Common myeloid progenitor, CD34-positive (primary cell): ENCODE results near the gene CYP4X1.
"Not testable (repeated sequence)": the region's sequence is repeated elsewhere in the genome, so short reads cannot be mapped to it uniquely, and the experiment has no call there.

Experiments used
- CTCF ChIA-PET: fragments of 350-600 bp; sonication (Branson Sonifier 250); formaldehyde crosslinking; loops from one replicate; lab custom pipeline; 2021; ENCODE audit warnings: antibody characterized with exemption; lab: Charles Lee
- POLR2A ChIA-PET: fragments of 350-600 bp; sonication (Branson Sonifier 250); formaldehyde crosslinking; loops from one replicate; lab custom pipeline; 2021; ENCODE audit warnings: antibody characterized with exemption; lab: Charles Lee
- DNase-seq, 3 donors: peaks; one replicate each; pipeline versions ENCODE4 v3.0.0 to v3.0.0-alpha.2; 2013
- H3K27ac ChIP-seq, 2 experiments: 1 replicate in 1 of 2; 2 replicates in 1 of 2; pipeline ENCODE4 v1.7.0; 2013; ENCODE audit warnings: inconsistent platforms in 2 of 2, low read length in 2 of 2, mild to moderate bottlenecking in 2 of 2, low read depth in 1 of 2, moderate library complexity in 1 of 2; ENCODE audit not compliant: severe bottlenecking in 2 of 2, insufficient read depth in 1 of 2, poor library complexity in 1 of 2
- H3K27me3 ChIP-seq, 5 experiments: replicated peaks in 2 of 5; 1 replicate in 3 of 5; 2 replicates in 2 of 5; pipeline versions ENCODE4 v1.6.1 to v1.7.0; 2013; ENCODE audit warnings: low read length in 4 of 5, mild to moderate bottlenecking in 2 of 5, moderate library complexity in 2 of 5, inconsistent platforms in 1 of 5; ENCODE audit not compliant: insufficient read depth in 5 of 5, control insufficient read depth in 4 of 5
- H3K36me3 ChIP-seq, 4 experiments: 1 replicate in 2 of 4; 2 replicates in 2 of 4; pipeline versions ENCODE4 v1.6.1 to v1.7.0; 2013; ENCODE audit warnings: low read length in 3 of 4, control low read depth in 1 of 4, mild to moderate bottlenecking in 1 of 4; ENCODE audit not compliant: control insufficient read depth in 4 of 4, insufficient read depth in 4 of 4
- H3K4me1 ChIP-seq, 4 experiments: 1 replicate in 3 of 4; 2 replicates in 1 of 4; pipeline versions ENCODE4 v1.6.1 to v1.7.1; 2013; ENCODE audit warnings: low read length in 3 of 4, mild to moderate bottlenecking in 3 of 4, control low read depth in 1 of 4, inconsistent platforms in 1 of 4, moderate library complexity in 1 of 4; ENCODE audit not compliant: control insufficient read depth in 4 of 4, insufficient read depth in 4 of 4; ENCODE audit errors: control extremely low read depth in 1 of 4
- H3K4me3 ChIP-seq, 7 experiments: 1 replicate in 4 of 7; 2 replicates in 3 of 7; pipeline versions ENCODE4 v1.5.1 to v1.7.0; 2013; ENCODE audit warnings: mild to moderate bottlenecking in 7 of 7, low read length in 6 of 7, moderate library complexity in 6 of 7, inconsistent platforms in 2 of 7, low read depth in 2 of 7, control low read depth in 1 of 7; ENCODE audit not compliant: insufficient read depth in 4 of 7, control insufficient read depth in 1 of 7; ENCODE audit errors: extremely low read depth in 1 of 7
- H3K9me3 ChIP-seq, 5 experiments: 1 replicate in 4 of 5; 2 replicates in 1 of 5; pipeline versions ENCODE4 v1.6.1 to v1.7.1; 2013; ENCODE audit warnings: low read length in 4 of 5, mild to moderate bottlenecking in 2 of 5, inconsistent platforms in 1 of 5, low read depth in 1 of 5, moderate library complexity in 1 of 5; ENCODE audit not compliant: control insufficient read depth in 4 of 5, insufficient read depth in 2 of 5; ENCODE audit errors: control extremely low read depth in 1 of 5
- WGBS: methylation state at CpG from one replicate; pipeline ENCODE4 v1.1.5; 2013; ENCODE audit not compliant: insufficient coverage; 5-methylcytosine and 5-hydroxymethylcytosine counted together

CYP4X1 gene

GRCh38 chr1:47030170-47030805 lies 6.8 kb downstream of the CYP4X1 start:
- ChIA-PET CTCF (no interaction called here), POLR2A (no interaction called here)
- Histone ChIP-seq H3K36me3 (no peaks in the 10 kb centered on the region), H3K27ac (no peak overlapping the region), H3K4me1 (peaks cover 0 to 4% (median 0%) of the 10 kb centered on the region in 4 experiments), H3K4me3 (no peak overlapping the region), H3K27me3 (peaks cover 2 to 5% (median 2%) of the 10 kb centered on the region in 5 experiments), H3K9me3 (peaks cover 0 to 1% (median 0%) of the 10 kb centered on the region in 5 experiments)
- WGBS = 82% methylated on average over 2 of the region's 3 CpGs
- DNase-seq = no peak

DNA sequence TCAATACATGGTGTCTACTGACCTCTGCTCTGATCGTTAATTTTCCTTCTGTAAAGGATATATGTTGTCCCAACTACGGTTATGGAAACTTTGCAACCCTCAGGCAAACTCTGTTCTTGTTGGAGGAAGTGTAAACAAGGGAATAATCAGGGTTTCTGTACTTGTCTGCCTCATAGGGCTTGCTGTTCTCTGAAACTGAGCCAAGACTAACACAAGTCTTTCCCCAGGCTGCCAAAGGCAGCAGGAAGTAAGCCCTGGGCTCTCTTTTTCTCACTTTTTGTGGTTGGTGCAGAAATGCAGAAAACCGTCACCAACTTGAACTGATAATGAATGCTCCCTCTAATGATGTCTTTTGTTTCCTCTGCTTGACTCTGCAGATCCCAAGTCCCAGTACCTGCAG lies 7.6 kb downstream of the CYP4X1 start:
- WGBS = 43% methylated on average over 2 of the region's 3 CpGs
- H3K4me3 ChIP-seq = no peak overlapping the region
- H3K27ac ChIP-seq = no peak overlapping the region
- no peaks in the 10 kb centered on the region for H3K36me3 ChIP-seq
- ChIA-PET POLR2A (no interaction called here), CTCF (no interaction called here)
- peaks cover 0 to 4% (median 2%) of the 10 kb centered on the region in 5 experiments for H3K27me3 ChIP-seq
- peaks cover 0 to 1% (median 0%) of the 10 kb centered on the region in 5 experiments for H3K9me3 ChIP-seq
- peaks cover 0 to 4% (median 0%) of the 10 kb centered on the region in 4 experiments for H3K4me1 ChIP-seq
- DNase-seq = no peak

DNA sequence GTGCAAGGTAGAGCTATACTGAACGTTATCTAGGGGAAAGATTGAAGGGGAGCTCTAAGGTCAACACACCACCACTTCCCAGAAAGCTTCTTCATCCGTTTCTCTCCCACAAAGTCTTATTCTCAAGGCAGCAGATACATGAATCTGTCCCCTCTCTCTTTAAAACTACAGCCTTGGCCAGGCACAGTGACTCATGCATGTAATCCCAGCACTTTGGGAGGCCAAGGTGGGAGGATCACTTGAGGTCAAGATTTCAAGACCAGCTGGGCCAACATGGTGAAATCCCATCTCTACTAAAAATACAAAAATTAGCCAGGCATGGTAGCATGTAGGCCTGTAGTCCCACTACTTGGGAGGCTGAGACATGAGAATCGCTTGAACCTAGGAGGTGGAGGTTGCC lies 8.1 kb downstream of the CYP4X1 start:
- H3K36me3 ChIP-seq = no peaks in the 10 kb centered on the region
- H3K27ac ChIP-seq = no peak overlapping the region
- H3K9me3 ChIP-seq = peaks cover 0 to 1% (median 0%) of the 10 kb centered on the region in 5 experiments
- H3K4me1 ChIP-seq = peaks cover 0 to 4% (median 0%) of the 10 kb centered on the region in 4 experiments
- H3K4me3 ChIP-seq = no peak overlapping the region
- H3K27me3 ChIP-seq = peaks cover 0 to 4% (median 2%) of the 10 kb centered on the region in 5 experiments
- WGBS = 90% methylated on average over 2 of the region's 3 CpGs
- POLR2A ChIA-PET = no interaction called here
- CTCF ChIA-PET = no interaction called here
- DNase-seq = no peak

- Histone ChIP-seq H3K4me3 (no peak overlapping the region), H3K4me1 (no peaks in the 10 kb centered on the region), H3K9me3 (peaks cover 0 to 1% (median 0%) of the 10 kb centered on the region in 5 experiments), H3K36me3 (no peaks in the 10 kb centered on the region), H3K27me3 (peaks cover 0 to 10% (median 2%) of the 10 kb centered on the region in 5 experiments), H3K27ac (no peak overlapping the region)
- WGBS = no CpG with 5 or more reads among the region's 1 CpG
- no peak for DNase-seq
- POLR2A ChIA-PET = no interaction called here
- CTCF ChIA-PET = no interaction called here
These were observed 13.3 kb downstream of the CYP4X1 start for GRCh38 chr1:47036764-47037163.

- H3K27me3 ChIP-seq = no peaks in the 10 kb centered on the region
- no peak overlapping the region for H3K4me3 ChIP-seq
- no peak overlapping the region for H3K27ac ChIP-seq
- ChIA-PET CTCF (no interaction called here), POLR2A (no interaction called here)
- 57% methylated on average over 1 of the region's 1 CpG for WGBS
- no peak for DNase-seq
- peaks cover 0 to 16% (median 0%) of the 10 kb centered on the region in 5 experiments for H3K9me3 ChIP-seq
- no peaks in the 10 kb centered on the region for H3K36me3 ChIP-seq
- H3K4me1 ChIP-seq = no peaks in the 10 kb centered on the region
These were observed 35.9 kb downstream of the CYP4X1 start for GRCh38 chr1:47059376-47059775.

GRCh38 chr1:47067097-47067594 lies 43.7 kb downstream of the CYP4X1 start, which contains the start of gene CYP4Z1:
Gene CYP4Z1 (plus strand): TSS chr1:47067231. CDS start chr1:47067491, 260 bp downstream.
- CTCF ChIA-PET = no interaction called here
- no peak within 1 kb of the TSS for H3K4me3 ChIP-seq
- no peak for DNase-seq
- H3K36me3 ChIP-seq = no peaks in the 10 kb centered on the region
- no peak within 1 kb of the TSS for H3K27ac ChIP-seq
- no peaks in the 10 kb centered on the region for H3K9me3 ChIP-seq
- no peaks in the 10 kb centered on the region for H3K4me1 ChIP-seq
- peaks cover 0 to 13% (median 4%) of the 10 kb centered on the region in 5 experiments for H3K27me3 ChIP-seq
- POLR2A ChIA-PET = no interaction called here

- DNase-seq, H3K4me3 ChIP-seq, H3K9me3 ChIP-seq, H3K4me1 ChIP-seq, H3K36me3 ChIP-seq, POLR2A ChIA-PET, CTCF ChIA-PET, H3K27ac ChIP-seq: not testable (repeated sequence)
- 90% methylated on average over 3 of the region's 4 CpGs for WGBS
- H3K27me3 ChIP-seq = peaks cover 0 to 13% (median 4%) of the 10 kb centered on the region in 5 experiments
These were observed 45.6 kb downstream of the CYP4X1 start for GRCh38 chr1:47069080-47069479.
